GM12878 (cell line): Measurements from ENCODE around the gene PTGR2.
"Not testable (repeated sequence)": the region's sequence is repeated elsewhere in the genome, so short reads cannot be mapped to it uniquely, and the experiment has no call there.

ENCODE experiments used
- EGR1 ChIP-seq, 2 experiments: IDR thresholded peaks; 1 replicate in 1 of 2; 2 replicates in 1 of 2; pipeline ENCODE4 v1.6.1; 2011 to 2012; ENCODE audit warnings: low read depth in 2 of 2, low read length in 2 of 2, borderline replicate concordance in 1 of 2, mild to moderate bottlenecking in 1 of 2, moderate library complexity in 1 of 2
- EP300 ChIP-seq, 2 experiments: fragments of 150-350 bp in 1 of 2; IDR thresholded peaks; 2 replicates each; pipeline ENCODE4 v1.6.1; 2011 to 2012; ENCODE audit warnings: low read depth in 2 of 2, low read length in 2 of 2, borderline replicate concordance in 1 of 2, improper control_type of control experiment in 1 of 2, inconsistent platforms in 1 of 2; ENCODE audit not compliant: control insufficient read depth in 1 of 2
- GABPA ChIP-seq: IDR thresholded peaks from 2 replicates; pipeline ENCODE4 v1.6.1; 2014; ENCODE audit warnings: antibody characterized with exemption, low read depth, mild to moderate bottlenecking, inconsistent platforms
- IKZF1 ChIP-seq: fragments of 450-650 bp; conservative IDR thresholded peaks from 2 replicates; pipeline ENCODE4 v1.6.1; 2017; ENCODE audit warnings: antibody characterized with exemption, mild to moderate bottlenecking
- NR2C1 ChIP-seq: fragments of 450-650 bp; IDR thresholded peaks from 2 replicates; pipeline ENCODE4 v1.6.1; 2017; ENCODE audit warnings: antibody characterized with exemption, mild to moderate bottlenecking, moderate library complexity
- POLR2A ChIP-seq: IDR thresholded peaks from 2 replicates; pipeline ENCODE4 v1.6.1; 2011; ENCODE audit warnings: low read depth, mild to moderate bottlenecking, low read length
- STAT1 ChIP-seq: fragments of 450-650 bp; conservative IDR thresholded peaks from 2 replicates; pipeline ENCODE4 v1.6.1; 2014; ENCODE audit warnings: antibody characterized with exemption, mild to moderate bottlenecking
- YY1 ChIP-seq: IDR thresholded peaks from 2 replicates; pipeline ENCODE4 v1.6.1; 2011; ENCODE audit warnings: low read depth, mild to moderate bottlenecking, low read length

- not testable (repeated sequence) for TF ChIP-seq POLR2A; IKZF1; NR2C1; STAT1; GABPA; EGR1 (IDR thresholded peaks at IDR 0.05; ENCODE audit: borderline replicate concordance in 1 of 2, low read depth in 2 of 2, low read length in 2 of 2); EP300 (IDR thresholded peaks at IDR 0.05; ENCODE audit: borderline replicate concordance in 1 of 2, control insufficient read depth in 1 of 2, low read depth in 2 of 2, low read length in 2 of 2); YY1
Observed at GRCh38 chr14:73838293-73839034, 13.2 kb upstream of the PTGR2 start.
